Purkinje cell (primary cell): Measurements from ENCODE around the gene DHRS4L2. TPM values are rescaled to one million over a fixed set of nuclear protein-coding genes. Genes with fewer than 3 reads are reported as not detected.

Experiments
- polyA plus RNA-seq: library from polyadenylated mRNA; unstranded; fragments of >200 nt; fragmentation: Nextera tagmentation; gene quantifications from 2 replicates; pipeline ENCODE4 v1.2.1, GENCODE V29; 2014

Gene DHRS4L2
- 1.9 and 3.5 TPM in 2 replicates for polyA plus RNA-seq

DNA sequence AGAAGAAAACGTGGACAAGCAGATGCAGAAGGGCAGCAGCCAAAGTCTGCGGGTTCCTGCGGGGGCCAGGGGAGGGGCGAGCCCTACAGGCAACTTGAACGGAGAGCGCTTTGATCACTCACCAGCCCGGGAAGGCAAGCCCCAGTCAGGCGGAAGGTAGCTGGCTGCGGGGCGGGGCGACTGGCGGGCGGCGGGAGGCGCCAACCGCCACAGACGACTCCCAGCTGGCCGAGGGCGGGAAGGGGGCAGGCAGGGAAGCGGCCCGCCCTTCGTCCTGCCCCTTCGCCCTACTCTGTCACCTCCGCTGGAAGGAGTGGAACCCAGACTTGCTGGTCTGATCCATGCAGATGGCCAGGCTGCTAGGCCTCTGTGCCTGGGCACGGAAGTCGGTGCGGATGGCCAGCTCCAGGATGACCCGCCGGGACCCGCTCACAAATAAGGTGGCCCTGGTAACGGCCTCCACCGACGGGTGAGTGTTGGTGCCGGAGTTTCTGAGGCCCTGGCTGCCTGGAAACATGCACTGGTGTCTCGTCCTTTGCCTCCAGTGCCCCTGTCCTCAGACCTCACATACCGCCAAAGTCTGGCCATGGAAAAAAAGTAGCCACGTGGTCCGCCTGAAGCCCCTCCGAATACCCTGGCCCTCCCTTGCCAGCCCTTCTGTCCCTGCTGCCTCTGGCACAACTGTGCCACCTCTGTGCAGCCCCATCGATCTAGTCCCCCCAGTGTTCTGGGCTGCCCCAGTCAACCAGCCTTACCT, at the start of gene DHRS4L2:
TSS of gene DHRS4L2 (plus strand) at position 323 of the 757 bp plus-strand sequence. CDS start at position 342, 19 bp downstream.

DNA sequence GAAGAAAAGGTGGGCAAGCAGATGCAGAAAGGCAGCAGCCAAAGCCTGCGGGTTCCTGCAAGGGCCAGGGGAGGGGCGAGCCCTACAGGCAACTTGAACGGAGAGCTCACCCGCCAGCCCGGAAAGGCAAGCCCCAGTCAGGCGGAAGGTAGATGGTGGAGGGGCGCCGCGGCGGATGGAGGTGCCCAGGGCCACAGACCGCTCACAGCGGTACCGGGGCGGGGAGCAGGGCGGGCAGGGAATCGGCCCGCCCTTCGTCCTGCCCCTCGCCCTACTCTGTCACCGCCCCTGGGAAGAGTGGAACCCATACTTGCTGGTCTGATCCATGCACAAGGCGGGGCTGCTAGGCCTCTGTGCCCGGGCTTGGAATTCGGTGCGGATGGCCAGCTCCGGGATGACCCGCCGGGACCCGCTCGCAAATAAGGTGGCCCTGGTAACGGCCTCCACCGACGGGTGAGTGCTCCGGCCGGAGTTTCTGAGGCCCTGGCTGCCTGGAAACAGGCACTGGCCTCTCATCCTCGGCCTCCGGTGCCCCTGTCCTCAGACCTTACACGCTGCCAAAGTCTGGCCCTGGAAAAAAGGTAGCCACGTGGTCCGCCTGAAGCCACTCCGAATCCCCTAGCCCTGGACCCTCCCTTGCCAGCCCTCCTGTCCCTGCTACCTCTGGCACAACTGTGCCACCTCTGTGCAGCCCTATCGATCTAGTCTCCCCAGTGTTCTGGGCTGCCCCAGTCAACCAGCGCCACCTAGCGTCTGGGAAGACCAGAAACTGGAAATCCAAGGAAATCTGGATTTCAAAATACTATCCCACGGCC, 35.1 kb upstream of the DHRS4L2 start, which contains the start of gene DHRS4:
TSS of gene DHRS4 (plus strand) at position 307 of the 815 bp plus-strand sequence. CDS start at position 326, 19 bp downstream.

DNA sequence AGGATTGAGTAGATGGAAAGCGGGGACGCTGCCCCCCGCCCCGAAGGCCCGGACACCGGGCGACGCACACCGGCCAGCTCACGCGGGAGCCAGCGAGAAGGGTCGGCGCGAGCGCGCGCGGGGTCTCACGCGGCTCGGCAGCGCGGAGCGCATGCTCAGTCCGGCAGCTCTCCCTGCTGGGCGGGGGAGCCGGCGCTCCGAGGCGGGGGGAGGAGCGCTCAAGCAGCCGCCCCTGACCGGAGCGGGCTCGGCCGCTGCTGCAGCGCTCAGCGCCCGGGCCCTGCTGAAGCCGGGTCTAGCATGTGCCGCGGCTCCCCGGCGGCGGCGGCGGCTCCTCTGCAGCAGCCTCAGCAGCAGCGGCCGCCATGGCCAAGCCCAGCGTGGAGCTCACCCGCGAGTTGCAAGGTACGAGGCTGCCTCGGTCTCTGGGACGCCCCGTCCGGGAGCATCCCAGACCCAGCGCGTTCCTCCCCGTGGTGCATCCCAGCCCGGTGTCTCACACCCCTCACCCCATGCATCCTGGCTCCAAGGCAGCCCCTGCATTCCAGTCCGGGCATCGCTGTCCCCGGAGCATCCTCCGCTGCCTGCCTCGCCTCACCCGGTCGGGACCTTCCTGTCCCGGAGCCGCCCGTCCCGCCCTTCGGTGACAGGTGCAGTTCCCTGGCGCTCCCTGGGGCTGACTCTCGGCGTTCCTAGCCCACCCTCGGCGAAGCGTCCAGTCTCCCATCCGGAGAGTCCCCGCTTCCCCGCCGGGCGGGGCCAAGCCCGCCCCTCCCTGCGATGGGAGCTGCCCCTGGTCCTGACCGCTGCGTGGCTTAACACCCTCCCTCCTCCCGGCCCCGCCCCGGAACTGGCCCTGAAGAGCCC, 63.3 kb downstream of the DHRS4L2 start, which contains the start of gene CARMIL3:
TSS of gene CARMIL3 (plus strand) at position 221 of the 867 bp plus-strand sequence. CDS start at position 366, 145 bp downstream.

Other genes with a start within 250 kb of the DHRS4L2 start
- gene DHRS4, start 35.2 kb upstream of the DHRS4L2 start, polyA plus RNA-seq: 0.77 and 2.8 TPM in 2 replicates
- gene CARMIL3, start 63.1 kb downstream of the DHRS4L2 start, polyA plus RNA-seq: 0.52 and 1.0 TPM in 2 replicates
- gene CPNE6, start 82.6 kb downstream of the DHRS4L2 start, polyA plus RNA-seq: 30.4 and 42.2 TPM in 2 replicates
- gene PCK2, start 105.4 kb downstream of the DHRS4L2 start, polyA plus RNA-seq: 1.2 TPM in 1 of 2 replicates, not detected in the other
- gene DCAF11, start 125.8 kb downstream of the DHRS4L2 start, polyA plus RNA-seq: 9.2 and 10.2 TPM in 2 replicates
- 0.27 TPM in 1 of 2 replicates, not detected in the other for gene NRL, start 126.0 kb downstream of the DHRS4L2 start, polyA plus RNA-seq
- not detected in 2 replicates for gene FITM1, start 141.7 kb downstream of the DHRS4L2 start, polyA plus RNA-seq
- gene PSME1, start 147.3 kb downstream of the DHRS4L2 start, polyA plus RNA-seq: 104 and 112 TPM in 2 replicates
- 21.2 and 22.7 TPM in 2 replicates for gene EMC9, start 152.7 kb downstream of the DHRS4L2 start, polyA plus RNA-seq
- 117 and 133 TPM in 2 replicates for gene PSME2, start 157.7 kb downstream of the DHRS4L2 start, polyA plus RNA-seq
- gene RNF31, start 158.6 kb downstream of the DHRS4L2 start, polyA plus RNA-seq: 15.5 and 28.7 TPM in 2 replicates
- 5.3 and 7.2 TPM in 2 replicates for gene IRF9, start 172.3 kb downstream of the DHRS4L2 start, polyA plus RNA-seq
- gene REC8, start 183.2 kb downstream of the DHRS4L2 start, polyA plus RNA-seq: 6.9 and 12.6 TPM in 2 replicates
- gene IPO4, start 199.9 kb downstream of the DHRS4L2 start, polyA plus RNA-seq: 11.9 and 14.7 TPM in 2 replicates
- 16.9 and 18.7 TPM in 2 replicates for gene TM9SF1, start 206.5 kb downstream of the DHRS4L2 start, polyA plus RNA-seq
- gene TSSK4, start 216.8 kb downstream of the DHRS4L2 start, polyA plus RNA-seq: not detected in 2 replicates
- gene CHMP4A, start 224.6 kb downstream of the DHRS4L2 start, polyA plus RNA-seq: 36.2 and 56.5 TPM in 2 replicates
- gene MDP1, start 227.1 kb downstream of the DHRS4L2 start, polyA plus RNA-seq: 35.8 and 55.7 TPM in 2 replicates
- 1,309 and 1,370 TPM in 2 replicates for gene NEDD8, start 243.4 kb downstream of the DHRS4L2 start, polyA plus RNA-seq
- gene GMPR2, start 244.0 kb downstream of the DHRS4L2 start, polyA plus RNA-seq: 57.3 and 98.9 TPM in 2 replicates